Thoracic aorta (tissue), 2 donors: Measurements from ENCODE around the gene FRAT2. TPM values are rescaled to one million over a fixed set of nuclear protein-coding genes. Genes with fewer than 3 reads are reported as not detected.

Experiments used
- total RNA-seq, 2 donors: library from RNA; depleted of rRNA; stranded (reverse); fragments of >200 nt; gene quantifications; one replicate each; pipeline versions ENCODE4 v1.1.0 to v1.2.3, GENCODE V29; 2016

FRAT2 gene
- total RNA-seq, 2 donors from 2014 or later: 8.3 to 15.0 TPM

Other genes with a start within 250 kb of the FRAT2 start
- under 1 TPM; 0.14 to 0.35 TPM for gene SLIT1, start 148.8 kb downstream of the FRAT2 start, total RNA-seq
- gene ARHGAP19, start 42.1 kb downstream of the FRAT2 start, total RNA-seq: 10 to 100 TPM in 1 of 2 donors, 1 to 10 TPM in 1; 3.5 to 27.1 TPM
- gene FRAT1, start 15.5 kb downstream of the FRAT2 start, total RNA-seq: 10 to 100 TPM in 1 of 2 donors, 1 to 10 TPM in 1; 4.6 to 11.6 TPM
- 10 to 100 TPM; 17.7 to 29.3 TPM for gene RRP12, start 66.6 kb upstream of the FRAT2 start, total RNA-seq
- gene PGAM1, start 91.5 kb upstream of the FRAT2 start, total RNA-seq: 100 to 1,000 TPM; 199 to 231 TPM
- gene EXOSC1, start 111.3 kb upstream of the FRAT2 start, total RNA-seq: 10 to 100 TPM; 23.4 to 38.0 TPM
- 10 to 100 TPM; 23.4 to 31.7 TPM for gene ZDHHC16, start 111.4 kb upstream of the FRAT2 start, total RNA-seq
- gene MMS19, start 163.7 kb upstream of the FRAT2 start, total RNA-seq: 100 to 1,000 TPM in 1 of 2 donors, 10 to 100 TPM in 1; 46.8 to 108 TPM
- 10 to 100 TPM; 10.2 to 20.4 TPM for gene UBTD1, start 164.2 kb upstream of the FRAT2 start, total RNA-seq
- 1 to 10 TPM in 1 of 2 donors, not detected in 1; 1.9 TPM for gene ANKRD2, start 238.1 kb upstream of the FRAT2 start, total RNA-seq
- 10 to 100 TPM in 1 of 2 donors, 1 to 10 TPM in 1; 7.0 to 12.3 TPM for gene HOGA1, start 249.7 kb upstream of the FRAT2 start, total RNA-seq